IMR-90 (cell line): ENCODE data around the gene CYP2W1. TPM values are rescaled to one million over a fixed set of nuclear protein-coding genes. Genes with fewer than 3 reads are reported as not detected.

Source experiments
- ATAC-seq: fragments of 200-7000 bp; cut with Tn5 transposase; 2 replicates; pipeline ENCODE4 v1.9.1; 2020; ENCODE audit warnings: low read depth, mild to moderate bottlenecking, moderate library complexity
- BruUV-seq: library from RNA; stranded (reverse); fragments of 400-500 nt; replicated peaks from 2 replicates; lab custom pipeline; 2021; lab: Mats Ljungman, UMichigan
- CTCF ChIA-PET: fragments of 300-600 bp; formaldehyde crosslinking; extraction: SDS; loops from one replicate; lab custom pipeline; 2021; ENCODE audit warnings: antibody characterized with exemption; lab: Yijun Ruan, JAX
- POLR2A ChIA-PET: fragments of 300-600 bp; sonication (Branson Sonifier 250); formaldehyde crosslinking; loops from one replicate; lab custom pipeline; 2022; ENCODE audit warnings: antibody characterized with exemption; ENCODE audit not compliant: unreplicated experiment; lab: Charles Lee
- DNase-seq: peaks from one replicate; pipeline ENCODE4 v3.0.0; 2013
- H2AFZ ChIP-seq: replicated peaks from 2 replicates; pipeline ENCODE3; 2013; ENCODE audit warnings: low read length, mild to moderate bottlenecking; ENCODE audit not compliant: poor library complexity
- H2AK5ac ChIP-seq: 2 replicates; pipeline ENCODE4 v1.6.1; 2013; ENCODE audit warnings: low read depth, low read length, inconsistent platforms
- H2AK9ac ChIP-seq: replicated peaks from 2 replicates; pipeline ENCODE3; 2013; ENCODE audit warnings: mild to moderate bottlenecking, low read depth, low read length, moderate library complexity; ENCODE audit not compliant: poor library complexity
- H2BK120ac ChIP-seq: 2 replicates; pipeline ENCODE4 v1.6.1; 2013; ENCODE audit warnings: low read depth, low read length, inconsistent platforms
- H2BK15ac ChIP-seq: 3 replicates; pipeline ENCODE4 v1.6.1; 2013; ENCODE audit warnings: low read depth, low read length, inconsistent platforms
- H2BK20ac ChIP-seq: 2 replicates; pipeline ENCODE4 v1.6.1; 2013; ENCODE audit warnings: low read depth, mild to moderate bottlenecking, inconsistent platforms, low read length, moderate library complexity
- H2BK5ac ChIP-seq: 2 replicates; pipeline ENCODE4 v1.6.1; 2013; ENCODE audit warnings: mild to moderate bottlenecking, low read depth, low read length, inconsistent platforms; ENCODE audit not compliant: poor library complexity, severe bottlenecking
- H3K14ac ChIP-seq: replicated peaks from 2 replicates; pipeline ENCODE4 v1.6.1; 2013; ENCODE audit warnings: low read depth, low read length, inconsistent platforms
- H3K18ac ChIP-seq: 2 replicates; pipeline ENCODE4 v1.6.1; 2013; ENCODE audit warnings: low read depth, low read length, control low read depth
- H3K23ac ChIP-seq: 2 replicates; pipeline ENCODE4 v1.6.1; 2013; ENCODE audit warnings: low read depth, low read length, inconsistent platforms
- H3K27ac ChIP-seq: 2 replicates; pipeline ENCODE4 v1.5.1; 2013; ENCODE audit warnings: mild to moderate bottlenecking, control low read depth, low read length; ENCODE audit not compliant: insufficient read depth
- H3K27me3 ChIP-seq: 2 replicates; pipeline ENCODE4 v1.6.1; 2013; ENCODE audit warnings: low read length; ENCODE audit not compliant: control insufficient read depth, insufficient read depth
- H3K36me3 ChIP-seq: 2 replicates; pipeline ENCODE4 v1.6.1; 2013; ENCODE audit warnings: low read length, mixed read lengths; ENCODE audit not compliant: control insufficient read depth, insufficient read depth
- H3K4ac ChIP-seq: 2 replicates; pipeline ENCODE4 v1.6.1; 2013; ENCODE audit warnings: low read depth, low read length, inconsistent platforms
- H3K4me1 ChIP-seq: 2 replicates; pipeline ENCODE4 v1.6.1; 2013; ENCODE audit warnings: low read length, mixed read lengths; ENCODE audit not compliant: control insufficient read depth, insufficient read depth
- H3K4me2 ChIP-seq: 2 replicates; pipeline ENCODE4 v1.6.1; 2013; ENCODE audit warnings: low read depth, mild to moderate bottlenecking, control low read depth, low read length, moderate library complexity
- H3K4me3 ChIP-seq: 2 replicates; pipeline ENCODE4 v1.5.1; 2013; ENCODE audit warnings: low read depth, mild to moderate bottlenecking, control low read depth, low read length, moderate library complexity; ENCODE audit not compliant: insufficient read depth
- H3K56ac ChIP-seq: 2 replicates; pipeline ENCODE4 v1.6.1; 2013; ENCODE audit warnings: low read length, inconsistent platforms; ENCODE audit not compliant: insufficient read depth; ENCODE audit errors: extremely low read depth
- H3K79me1 ChIP-seq, 2 experiments: 2 replicates each; pipeline ENCODE4 v1.6.1; 2013; ENCODE audit warnings: low read length in 2 of 2, inconsistent platforms in 1 of 2, low read depth in 1 of 2
- H3K9ac ChIP-seq: 2 replicates; pipeline ENCODE4 v1.6.1; 2013; ENCODE audit warnings: low read depth, low read length, control low read depth
- H3K9me1 ChIP-seq: 2 replicates; pipeline ENCODE4 v1.6.1; 2013; ENCODE audit warnings: low read length, inconsistent platforms; ENCODE audit not compliant: insufficient read depth
- H3K9me3 ChIP-seq: 2 replicates; pipeline ENCODE4 v1.6.1; 2013; ENCODE audit warnings: low read length; ENCODE audit not compliant: control insufficient read depth, insufficient read depth
- H4K20me1 ChIP-seq: 2 replicates; pipeline ENCODE4 v1.6.1; 2013; ENCODE audit warnings: low read length, inconsistent platforms; ENCODE audit not compliant: insufficient read depth
- H4K5ac ChIP-seq: 2 replicates; pipeline ENCODE4 v1.6.1; 2013; ENCODE audit warnings: mild to moderate bottlenecking, low read depth, low read length, control low read depth
- H4K8ac ChIP-seq, 2 experiments: 2 replicates each; pipeline ENCODE4 v1.6.1; 2013; ENCODE audit warnings: low read depth in 2 of 2, low read length in 2 of 2, control low read depth in 1 of 2, inconsistent platforms in 1 of 2
- H4K91ac ChIP-seq: 2 replicates; pipeline ENCODE4 v1.6.1; 2013; ENCODE audit warnings: low read depth, low read length, inconsistent platforms; ENCODE audit not compliant: insufficient read depth
- MAFK ChIP-seq: IDR thresholded peaks from 2 replicates; pipeline ENCODE4 v1.6.1; 2012; ENCODE audit warnings: low read depth, low read length, improper control_type of control experiment
- RFX5 ChIP-seq: IDR thresholded peaks from 2 replicates; pipeline ENCODE4 v1.8.0; 2012; ENCODE audit warnings: low read depth, mild to moderate bottlenecking, low read length, moderate library complexity
- SMC3 ChIP-seq: fragments of 150-350 bp; IDR thresholded peaks from 2 replicates; pipeline ENCODE4 v1.6.1; 2016; ENCODE audit warnings: low read depth, mild to moderate bottlenecking, antibody characterized with exemption, low read length, moderate library complexity
- WGBS, 2 experiments: methylation state at CpG; one replicate each; pipeline versions ENCODE4 v1.1.5 to v1.1.7; 2013; ENCODE audit warnings: missing lambda C conversion rate in 2 of 2; ENCODE audit not compliant: insufficient read length in 1 of 2; ENCODE audit errors: extremely low coverage in 2 of 2; 5-methylcytosine and 5-hydroxymethylcytosine counted together
- dilution Hi-C: fragments of 300-500 bp; cut with HindIII; formaldehyde crosslinking; loops from one replicate; pipeline ENCODE4 v1.14.3; 2018; ENCODE audit warnings: low sequenced_read_pairs; ENCODE audit not compliant: unreplicated experiment
- in situ Hi-C: fragments of 300-500 bp; cut with MboI; formaldehyde crosslinking; loops from 3 replicates; pipeline ENCODE4 v1.14.3; 2019; ENCODE audit warnings: low sequenced_read_pairs, inconsistent platforms, mixed read lengths
- intact Hi-C: fragments of 100-400 bp; cut with micrococcal nuclease; formaldehyde crosslinking; loops from 2 replicates; pipeline ENCODE4 v1.10.0; 2022
- polyA plus RNA-seq, 3 experiments: library from polyadenylated mRNA; depleted of rRNA; stranded (reverse); fragments of >200 nt; gene quantifications; 2 replicates each; pipeline ENCODE4 v1.2.3, GENCODE V29; 2012; ENCODE audit warnings: low replicate concordance in 1 of 3
- total RNA-seq: library from RNA; depleted of rRNA; stranded (reverse); fragments of >200 nt; gene quantifications from 2 replicates; pipeline ENCODE4 v1.2.3, GENCODE V29; 2012

CYP2W1 gene
- total and polyA plus RNA-seq, 2 of the 4 experiments (the other 2 are of a cell fraction): not detected

- ATAC-seq (no peak), DNase-seq (no peak)
- Histone ChIP-seq H2BK5ac (no peak overlapping the region), H3K9ac (no peak overlapping the region), H3K27ac (no peak overlapping the region), H3K27me3 (no peaks in the 10 kb centered on the region), H4K5ac (no peak overlapping the region), H2AFZ (no peak overlapping the region), H3K4me1 (no peaks in the 10 kb centered on the region), H3K23ac (no peak overlapping the region), H4K20me1 (peaks cover 39% of the 10 kb centered on the region), H2AK9ac (no peak overlapping the region), H3K14ac (no peak overlapping the region), H3K36me3 (peaks cover 32% of the 10 kb centered on the region), H3K4me3 (no peak overlapping the region), H3K9me1 (peaks cover 5% of the 10 kb centered on the region; the same call in 1 of the 2 replicates), H2AK5ac (no peak overlapping the region), H3K4me2 (no peak overlapping the region), H3K9me3 (peaks cover 3% of the 10 kb centered on the region; the same call in 1 of the 2 replicates), H4K91ac (no peak overlapping the region), H4K8ac (no peak overlapping the region), H2BK15ac (no peak overlapping the region), H3K4ac (no peak overlapping the region), H3K79me1 (peaks cover 11 to 67% of the 10 kb centered on the region in 2 experiments), H3K18ac (no peak overlapping the region), H2BK120ac (no peak overlapping the region), H2BK20ac (no peak overlapping the region), H3K56ac (no peak overlapping the region)
- dilution Hi-C loops (no loop called here), intact Hi-C loops (no loop called here), in situ Hi-C loops (no loop called here)
- BruUV-seq: no TSS peak
- TF ChIP-seq SMC3 (no peak), RFX5 (no peak), MAFK (no peak)
- CTCF ChIA-PET: interaction anchor here (0.6 kb wide), 1 partner anchor 20 kb away, joined by 3 read pairs; no protein-coding TSS in a partner anchor
- POLR2A ChIA-PET: no interaction called here
- WGBS, 2 experiments: 80% methylated on average over 5 of the region's 7 CpGs; no CpG with 5 or more reads in 1 of the 2 experiments
Measured at GRCh38 chr7:1020849-1021251, 37.9 kb downstream of the CYP2W1 start.
